ENCODE results near the gene MAPK1.
"Not testable (repeated sequence)": the region's sequence is repeated elsewhere in the genome, so short reads cannot be mapped to it uniquely, and the experiment has no call there.

The MAPK1 gene

GRCh38 chr22:21881841-21882753, 14.7 kb upstream of the MAPK1 start:
- DNase-seq: no peak

DNA sequence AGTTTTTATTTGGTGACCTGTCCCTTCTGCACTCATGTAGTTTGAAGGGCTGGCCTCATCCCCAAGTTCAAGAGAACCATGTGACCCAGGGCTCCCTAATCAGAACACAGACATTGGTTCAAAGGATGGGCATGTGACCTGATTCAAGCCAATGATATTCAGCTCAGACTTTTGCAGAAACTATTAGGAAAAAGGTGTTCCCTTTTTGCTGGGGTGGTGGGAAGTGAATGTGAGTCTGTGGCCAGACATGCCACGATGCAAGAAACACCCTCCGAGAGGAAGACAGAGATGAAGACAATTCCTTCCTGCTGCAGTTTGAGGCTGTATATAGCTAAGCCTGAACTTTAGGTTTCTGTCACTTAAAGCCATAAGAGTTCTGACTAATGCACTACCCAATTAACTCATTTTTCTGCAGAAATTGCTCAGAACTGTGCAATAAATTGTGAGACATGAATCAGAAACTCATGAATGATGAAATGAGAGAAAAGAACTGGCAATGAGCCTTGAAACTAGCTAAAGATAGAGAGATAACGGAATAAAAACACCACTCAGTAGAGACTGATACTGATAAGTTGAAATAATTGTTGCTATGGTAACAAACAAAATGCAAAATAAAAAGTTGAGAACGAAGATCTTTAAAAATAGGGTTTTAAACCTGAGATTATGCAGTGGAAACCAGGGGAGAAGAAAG, 9.2 kb upstream of the MAPK1 start:
- DNase-seq: no peak

DNA sequence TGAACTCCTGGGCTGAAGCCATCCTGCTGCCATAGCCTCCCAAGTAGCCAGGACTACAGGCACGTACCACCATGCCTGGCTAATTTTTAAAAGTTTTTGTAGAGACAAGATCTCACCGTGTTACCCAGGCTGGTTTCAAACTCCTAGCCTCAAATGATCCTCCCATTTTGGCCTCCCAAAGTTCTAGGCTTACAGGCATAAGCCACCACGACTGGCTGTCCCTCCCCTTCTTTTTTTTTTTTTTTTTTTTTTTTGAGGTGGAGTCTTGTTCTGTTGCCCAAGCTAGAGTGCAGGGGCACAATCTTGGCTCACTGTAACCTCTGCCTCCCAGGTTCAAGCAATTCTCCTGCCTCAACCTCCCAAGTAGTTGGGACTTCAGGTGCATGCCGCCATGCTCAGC, 7.5 kb upstream of the MAPK1 start:
- DNase-seq: not testable (repeated sequence)

DNA sequence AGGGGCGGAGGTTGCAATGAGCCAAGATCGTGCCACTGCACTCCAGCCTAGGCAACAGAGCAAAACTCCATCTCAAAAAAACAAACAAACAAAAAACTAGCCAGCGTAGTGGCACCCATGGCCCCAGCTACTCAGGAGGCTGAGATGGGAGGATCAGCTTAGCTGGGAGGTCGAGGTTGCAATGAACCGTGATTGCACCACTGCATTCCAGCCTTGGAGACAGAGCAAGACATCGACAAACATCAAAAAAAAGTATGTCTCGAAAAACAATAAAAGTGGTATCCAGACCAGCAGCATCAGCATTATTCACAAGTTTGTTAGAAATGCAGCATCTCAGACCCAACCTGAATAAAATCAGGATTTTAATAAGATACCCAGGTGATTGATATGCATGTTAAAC, 6.2 kb upstream of the MAPK1 start:
- DNase-seq: no peak

DNA sequence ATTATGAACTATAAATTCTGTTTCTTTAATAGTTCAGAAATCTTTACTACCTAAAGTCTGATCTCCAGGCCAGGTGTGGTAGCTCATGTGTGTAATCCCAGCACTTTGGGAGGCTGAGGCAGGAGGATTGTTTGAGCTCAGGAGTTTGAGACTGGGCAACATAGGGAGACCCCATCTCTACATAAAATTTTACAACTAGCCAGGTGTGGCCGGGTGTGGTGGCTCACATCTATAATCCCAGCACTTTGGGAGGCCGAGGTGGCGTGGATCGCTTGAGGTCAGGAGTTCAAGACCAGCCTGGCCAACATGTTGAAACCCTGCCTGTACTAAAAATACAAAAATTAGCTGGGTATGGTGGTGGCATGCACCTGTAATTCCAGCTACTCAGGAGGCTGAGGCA, 5.3 kb upstream of the MAPK1 start:
- DNase-seq: not testable (repeated sequence)

- DNase-seq: no peak
Measured at GRCh38 chr22:21868651-21869050, 1.2 kb upstream of the MAPK1 start.

DNA sequence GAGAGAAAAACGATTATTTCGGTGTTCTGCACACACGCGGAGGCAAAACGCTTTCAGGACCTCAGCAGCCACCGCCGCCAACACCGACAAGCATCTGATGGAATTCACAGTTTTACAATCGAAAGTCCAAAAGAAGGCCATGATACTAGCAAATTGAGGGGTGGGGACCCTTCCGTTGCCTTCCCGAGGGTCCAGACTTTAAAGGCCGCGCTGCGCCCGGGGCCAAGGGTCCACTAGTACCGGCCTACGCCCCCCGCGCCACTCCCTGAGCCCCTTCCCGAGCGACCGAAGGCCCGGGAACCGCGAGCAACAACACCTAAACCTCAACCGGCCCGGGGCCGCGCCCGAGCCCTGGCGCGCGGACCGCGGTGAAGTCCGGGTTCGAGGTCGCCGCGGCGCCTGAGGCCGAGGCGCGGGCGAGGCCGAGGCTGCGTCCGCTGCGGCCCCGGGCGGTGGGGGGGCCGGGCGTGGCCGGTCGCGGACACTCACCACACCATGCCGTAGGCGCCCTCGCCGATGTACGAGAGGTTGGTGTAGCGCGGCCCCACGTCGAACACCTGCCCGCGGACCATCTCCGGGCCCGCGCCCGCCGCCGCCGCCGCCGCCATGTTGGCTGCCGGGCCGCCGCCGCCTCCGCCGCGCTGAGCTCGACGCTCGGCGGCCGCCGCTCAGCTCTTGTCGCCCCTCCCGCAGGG, 465 bp downstream of the MAPK1 start:
- DNase-seq: no peak

GRCh38 chr22:21865041-21865440, 2.4 kb downstream of the MAPK1 start:
- no peak for DNase-seq

- DNase-seq: no peak
Measured at GRCh38 chr22:21862386-21863245, 4.8 kb downstream of the MAPK1 start.

DNA sequence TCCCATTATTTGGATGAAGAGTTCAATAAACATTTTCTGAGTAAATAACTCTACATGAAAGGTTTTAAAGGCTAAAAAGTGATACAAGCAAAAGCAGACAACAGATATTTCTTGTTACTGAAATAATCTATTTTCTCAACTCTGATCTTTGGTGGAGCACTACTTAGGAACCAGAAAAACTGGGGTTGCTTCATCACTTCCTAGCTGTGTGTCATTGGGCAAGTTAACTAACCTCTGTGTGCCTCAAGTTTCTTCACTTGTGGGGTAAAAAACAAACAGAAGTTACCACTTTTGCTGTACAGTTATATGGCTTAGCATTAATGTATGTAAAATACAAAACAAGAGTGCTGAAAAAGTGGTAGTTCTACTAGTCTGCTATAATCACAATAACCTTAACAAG, 5.6 kb downstream of the MAPK1 start:
- DNase-seq: no peak

GRCh38 chr22:21861264-21861848, 6.1 kb downstream of the MAPK1 start:
- DNase-seq: no peak

DNA sequence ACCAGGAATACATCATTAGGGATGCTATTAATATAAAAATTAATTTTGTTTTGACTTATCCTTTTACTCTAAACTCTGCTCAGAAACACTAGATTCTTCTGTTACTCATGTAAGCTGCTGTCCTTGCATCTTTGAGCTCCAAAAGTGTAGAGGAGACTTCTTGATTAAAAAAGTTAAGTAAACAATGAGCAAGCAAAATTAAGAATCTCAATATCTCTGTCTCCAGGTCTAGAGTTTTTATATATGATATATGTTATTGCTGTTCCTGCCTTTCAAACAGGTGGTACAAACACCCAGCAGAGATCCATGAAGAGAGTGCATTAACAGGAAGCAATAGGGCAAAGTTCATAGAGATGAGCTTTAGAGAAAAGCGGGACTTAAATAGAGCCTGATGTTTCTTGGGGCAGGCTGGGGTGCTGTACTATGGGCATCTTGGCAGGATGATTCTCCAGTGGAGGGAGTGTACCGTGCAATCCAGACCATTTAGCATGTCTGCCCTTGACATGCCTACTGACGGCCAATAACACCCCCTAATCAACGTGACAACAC, 6.9 kb downstream of the MAPK1 start:
- no peak for DNase-seq

- DNase-seq: no peak
Measured at GRCh38 chr22:21858025-21858764, 9.2 kb downstream of the MAPK1 start.

GRCh38 chr22:21857481-21857914, 9.9 kb downstream of the MAPK1 start:
- DNase-seq: no peak

- DNase-seq: no peak
Measured at GRCh38 chr22:21856868-21857267, 10.6 kb downstream of the MAPK1 start.

DNA sequence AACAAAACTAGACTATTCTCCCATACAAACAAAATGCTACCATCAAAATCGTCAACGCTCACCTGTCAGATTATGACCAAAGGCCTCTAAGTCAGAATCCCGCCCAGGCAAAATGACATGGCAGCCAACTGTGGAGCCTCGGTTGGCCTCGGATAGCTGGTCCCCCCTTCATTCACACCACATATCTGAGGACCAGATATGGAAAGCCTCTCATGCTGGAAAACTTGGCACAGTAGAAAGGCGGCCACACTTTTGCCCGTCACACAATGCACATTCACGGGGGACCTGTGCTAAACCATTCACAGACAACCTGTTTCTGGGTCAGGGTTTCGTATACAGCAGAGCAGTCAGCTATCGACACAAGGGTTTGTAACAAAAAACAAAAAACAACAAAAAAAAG, 11.2 kb downstream of the MAPK1 start:
- DNase-seq: no peak

DNA sequence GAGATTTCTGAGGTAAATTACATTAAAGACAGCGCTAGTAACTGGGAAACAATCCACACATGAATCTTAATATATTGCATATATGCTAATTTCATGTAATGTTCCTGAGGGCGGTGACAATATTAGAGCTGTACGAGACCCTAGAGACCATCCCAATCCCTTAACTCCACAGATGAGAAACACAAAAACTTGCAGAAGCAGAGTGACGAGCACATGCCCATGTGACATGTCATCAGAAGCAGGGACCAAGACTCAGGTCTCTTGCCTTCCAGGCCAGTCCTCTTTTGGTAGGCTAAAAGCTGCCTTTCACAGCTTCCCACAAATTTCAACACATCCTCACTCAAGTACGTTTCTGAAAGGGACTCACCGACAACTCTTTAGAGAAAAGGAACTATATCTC, 11.8 kb downstream of the MAPK1 start:
- DNase-seq: no peak

DNA sequence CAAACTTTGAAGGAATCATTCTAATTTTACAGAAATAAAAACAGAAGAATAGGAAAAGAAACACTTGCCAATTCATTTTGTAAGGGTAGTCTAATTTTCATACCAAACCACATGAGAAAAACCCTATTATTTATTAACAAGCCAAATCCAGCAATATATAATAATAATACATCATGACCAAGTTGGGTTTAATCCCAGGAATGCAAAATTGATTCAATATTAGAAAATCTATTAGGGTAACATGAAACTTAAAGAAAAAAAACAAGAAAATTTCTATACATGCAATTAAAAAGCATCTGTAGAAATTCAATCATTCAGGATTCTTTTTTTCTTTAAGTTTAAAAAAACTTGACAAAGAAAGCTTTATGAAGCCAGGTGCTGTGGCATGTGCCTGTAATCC, 16.8 kb downstream of the MAPK1 start:
- DNase-seq: no peak

DNA sequence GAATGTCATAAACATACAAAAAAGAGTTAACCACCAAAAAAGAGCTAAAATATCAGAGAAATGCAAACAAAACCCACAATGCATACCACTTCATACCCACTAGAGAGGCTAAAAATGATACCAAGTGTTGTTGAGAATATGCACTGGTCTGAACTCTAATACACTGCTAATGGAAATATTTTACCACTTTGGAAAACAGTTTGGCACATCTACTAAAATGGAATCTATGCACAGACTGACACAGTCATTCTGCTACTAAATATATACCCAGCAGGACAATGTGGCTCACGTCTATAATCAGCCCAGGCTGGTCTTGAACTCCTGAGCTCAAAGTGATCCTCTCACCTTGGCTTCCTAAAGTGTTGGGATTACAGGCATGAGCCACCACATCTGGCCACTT, 18.0 kb downstream of the MAPK1 start:
- no peak for DNase-seq

GRCh38 chr22:21848057-21848456, 19.4 kb downstream of the MAPK1 start:
- DNase-seq: not testable (repeated sequence)
